ENCODE results near the gene DIS3.
"Not testable (repeated sequence)": the region's sequence is repeated elsewhere in the genome, so short reads cannot be mapped to it uniquely, and the experiment has no call there.

Gene DIS3

DNA sequence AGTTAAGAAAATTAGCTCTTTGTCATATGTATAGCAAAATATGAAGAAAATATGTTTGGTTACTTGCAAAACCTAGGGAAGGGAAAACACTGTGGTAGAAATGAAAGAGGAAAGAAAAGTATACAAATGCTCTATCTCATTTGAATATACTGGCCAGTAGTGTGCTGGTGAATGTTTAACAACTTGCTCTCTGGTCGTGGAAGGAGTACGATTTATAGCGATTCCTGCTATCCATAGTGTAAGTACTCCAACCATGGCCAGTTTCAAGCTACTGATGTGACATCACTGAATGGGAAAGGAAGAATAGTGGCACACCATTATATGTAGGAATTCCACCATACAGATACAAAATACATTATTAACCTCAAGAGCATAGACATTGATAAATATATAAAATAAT lies 44.7 kb downstream of the DIS3 start:
- DNase-seq, result no peak

DNA sequence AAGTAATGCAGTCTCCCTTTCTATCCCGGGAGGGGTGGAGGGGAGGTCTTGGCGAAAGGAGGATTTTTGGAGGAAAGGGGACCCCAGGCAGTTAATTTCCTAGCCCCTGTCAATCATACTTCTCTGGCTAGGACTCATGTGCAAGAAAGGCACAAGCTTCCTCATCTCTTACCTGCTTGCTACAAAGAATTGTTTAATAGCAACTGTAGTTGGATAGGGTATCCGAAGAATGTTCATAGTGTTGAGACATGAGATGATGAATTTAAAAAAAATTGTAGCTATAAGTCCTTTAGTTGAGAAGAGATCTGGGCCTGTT lies 53.5 kb downstream of the DIS3 start:
- no peak for DNase-seq

DNA sequence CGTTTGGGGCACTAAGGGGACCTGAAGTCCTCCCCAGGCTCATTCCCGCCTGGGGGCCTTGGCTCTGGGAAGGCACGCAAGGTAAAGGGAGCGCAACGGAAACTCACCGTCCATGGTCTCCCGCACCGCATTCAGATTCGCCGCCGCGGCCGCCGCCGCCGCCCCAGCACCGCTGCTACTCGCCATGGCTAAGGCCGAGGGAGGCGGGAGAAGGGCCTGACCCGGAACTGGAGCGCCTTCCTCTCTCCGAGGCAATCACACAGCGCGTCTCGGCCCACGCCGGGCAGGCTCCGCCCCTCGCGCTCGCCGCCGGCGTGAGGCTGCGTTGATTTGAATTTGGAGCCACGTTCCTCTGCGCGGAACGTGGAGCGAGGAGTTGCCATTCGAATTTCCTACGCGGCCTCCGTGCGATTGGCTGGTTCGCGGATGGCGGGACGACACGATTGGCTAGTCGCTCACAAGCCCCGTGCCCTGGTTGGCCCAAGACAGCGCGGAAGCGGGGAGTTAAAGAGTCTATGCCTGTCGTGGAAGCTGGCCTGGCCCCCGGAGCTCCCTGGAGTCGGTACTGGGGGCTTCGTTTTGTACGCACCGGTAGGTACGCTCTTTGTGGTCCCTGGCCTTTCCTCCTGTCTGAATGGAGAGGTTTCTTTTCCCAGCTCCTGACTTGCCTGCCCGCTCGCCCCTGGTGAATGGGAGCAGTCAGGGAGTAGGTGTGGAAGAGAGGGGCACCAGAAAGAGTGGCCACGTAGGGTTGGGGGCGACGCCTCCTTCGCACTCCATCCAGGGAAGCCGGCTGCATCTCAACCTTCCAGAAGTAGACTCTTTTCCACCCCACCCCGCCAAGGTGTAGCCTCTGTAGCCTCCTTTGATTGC lies 54.0 kb downstream of the DIS3 start, which contains the start of the genes BORA and MZT1:
Gene BORA (plus strand): TSS at position 507 of the 873 bp plus-strand sequence. CDS start 1,018 bp downstream, outside the sequence.
Gene MZT1 (minus strand): TSS at position 213 of the 873 bp plus-strand sequence. CDS start 27 bp downstream, at position 186.
- DNase-seq, result peak; percentile 94

DNA sequence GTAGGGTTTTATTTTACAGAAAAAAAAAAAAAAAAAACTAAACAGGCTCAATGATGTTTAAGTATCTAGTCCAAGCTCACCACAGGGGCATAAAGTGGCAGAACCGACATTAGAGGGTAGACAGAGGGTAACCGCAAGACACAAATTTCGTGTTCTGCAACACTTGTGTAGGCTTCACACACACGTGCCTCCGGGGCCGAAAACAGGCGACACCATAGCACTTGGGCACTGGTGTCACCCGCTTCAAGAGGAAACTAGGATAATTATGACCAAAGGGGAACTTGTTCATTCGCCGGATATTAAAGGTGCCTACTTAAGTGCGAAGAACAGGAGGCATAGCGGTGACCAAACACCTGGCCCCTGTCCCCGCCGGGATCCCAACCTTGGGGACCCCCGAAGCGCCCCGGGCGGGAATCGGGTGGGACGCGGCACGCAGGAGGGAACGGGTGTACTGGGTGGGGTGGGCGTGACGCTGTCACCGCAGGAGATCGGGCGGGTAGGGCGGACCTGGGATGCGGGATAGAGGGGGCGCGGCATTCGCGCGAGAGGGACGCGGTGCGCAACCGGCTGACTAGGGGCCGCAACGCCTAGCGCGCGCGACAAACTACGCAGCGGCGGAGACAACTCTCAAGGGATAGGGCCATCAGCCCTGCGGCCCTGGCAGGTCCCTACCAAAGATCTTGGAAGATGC lies 54.8 kb downstream of the DIS3 start:
- DNase-seq, result peak; percentile 8

DNA sequence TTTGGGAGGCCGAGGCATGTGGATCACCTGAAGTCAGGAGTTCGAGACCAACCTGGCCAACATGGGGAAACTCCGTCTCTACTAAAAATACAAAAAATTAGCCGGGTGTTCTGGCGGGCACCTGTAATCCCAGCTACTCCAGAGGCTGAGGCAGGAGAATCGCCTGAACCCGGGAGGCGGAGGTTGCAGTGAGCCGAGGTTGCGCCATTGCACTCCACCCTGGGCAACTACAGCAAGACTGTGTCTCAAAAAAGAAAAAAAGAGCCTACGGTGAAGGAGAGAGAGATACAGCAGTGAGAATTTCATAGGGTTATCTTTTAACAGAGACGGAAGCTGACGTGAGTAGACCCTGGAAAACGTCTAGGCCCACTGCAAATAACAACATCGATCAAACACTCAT lies 55.5 kb downstream of the DIS3 start:
- not testable (repeated sequence) for DNase-seq

DNA sequence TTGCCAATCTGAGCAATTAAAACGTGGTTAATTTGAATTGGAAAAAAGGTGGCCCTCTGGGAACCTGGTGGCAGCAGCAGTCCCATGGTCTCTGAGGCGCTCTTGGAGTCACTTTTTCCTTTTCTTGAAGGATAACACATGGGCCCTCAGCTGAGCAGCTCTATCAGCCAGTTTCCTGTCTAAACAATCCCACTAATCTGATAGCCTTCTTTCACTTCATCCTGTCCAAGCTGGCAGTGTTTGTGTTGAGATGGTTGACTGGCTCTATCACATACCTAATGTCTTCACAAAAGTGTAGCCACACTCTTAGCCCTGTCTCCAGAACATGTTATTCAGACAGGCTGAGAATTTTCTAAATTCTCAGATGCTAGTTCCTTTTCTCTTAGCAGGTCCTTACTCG lies 64.9 kb downstream of the DIS3 start:
- no peak for DNase-seq

Measured in CD4-positive, alpha-beta T cell treated with Interferon gamma for 1 hour (primary cell).